HEK293 (cell line): ENCODE data around the gene EXOSC5.

Source experiments
- BCL11B ChIP-seq: fragments of 450-650 bp; formaldehyde crosslinking; IDR thresholded peaks from 2 replicates; pipeline ENCODE4 v1.5.1; 2016; ENCODE audit warnings: low read depth, missing biosample characterization, missing genetic modification characterization
- KLF10 ChIP-seq: fragments of 450-650 bp; IDR thresholded peaks from 2 replicates; pipeline ENCODE4 v1.5.1; 2018; ENCODE audit warnings: missing biosample characterization, mild to moderate bottlenecking, missing genetic modification characterization
- MEIS1 ChIP-seq: sonication (generic); formaldehyde crosslinking; IDR thresholded peaks from 2 replicates; pipeline ENCODE4 v1.8.1; 2022; ENCODE audit warnings: missing genetic modification reagents, mild to moderate bottlenecking, borderline replicate concordance
- OVOL3 ChIP-seq: fragments of 450-650 bp; formaldehyde crosslinking; IDR thresholded peaks from 2 replicates; pipeline ENCODE4 v1.5.1; 2016; ENCODE audit warnings: missing biosample characterization, missing genetic modification characterization
- RBAK ChIP-seq: fragments of 450-650 bp; formaldehyde crosslinking; IDR thresholded peaks from 2 replicates; pipeline ENCODE4 v1.5.1; 2016; ENCODE audit warnings: missing biosample characterization, missing genetic modification characterization
- SP3 ChIP-seq: fragments of 450-650 bp; formaldehyde crosslinking; IDR thresholded peaks from 2 replicates; pipeline ENCODE4 v1.5.1; 2016; ENCODE audit warnings: missing biosample characterization, missing genetic modification characterization
- ZBTB17 ChIP-seq: fragments of 450-650 bp; formaldehyde crosslinking; IDR thresholded peaks from 2 replicates; pipeline ENCODE4 v1.5.1; 2016; ENCODE audit warnings: missing biosample characterization, missing genetic modification characterization
- ZNF138 ChIP-seq: fragments of 450-650 bp; formaldehyde crosslinking; IDR thresholded peaks from 2 replicates; pipeline ENCODE4 v1.5.1; 2016; ENCODE audit warnings: missing biosample characterization, missing genetic modification characterization, borderline replicate concordance
- ZNF239 ChIP-seq: fragments of 450-650 bp; formaldehyde crosslinking; IDR thresholded peaks from 2 replicates; pipeline ENCODE4 v1.5.1; 2016; ENCODE audit warnings: missing biosample characterization, missing genetic modification characterization
- ZNF311 ChIP-seq: fragments of 450-650 bp; formaldehyde crosslinking; IDR thresholded peaks from 2 replicates; pipeline ENCODE4 v1.5.1; 2017; ENCODE audit warnings: missing biosample characterization, missing genetic modification characterization, borderline replicate concordance
- ZNF324 ChIP-seq: fragments of 450-650 bp; formaldehyde crosslinking; IDR thresholded peaks from 2 replicates; pipeline ENCODE4 v1.5.1; 2016; ENCODE audit warnings: missing biosample characterization, missing genetic modification characterization
- ZNF394 ChIP-seq: fragments of 450-650 bp; formaldehyde crosslinking; IDR thresholded peaks from 2 replicates; pipeline ENCODE4 v1.5.1; 2016; ENCODE audit warnings: missing biosample characterization, missing genetic modification characterization, mild to moderate bottlenecking, moderate library complexity, borderline replicate concordance
- ZNF473 ChIP-seq: fragments of 450-650 bp; formaldehyde crosslinking; IDR thresholded peaks from 2 replicates; pipeline ENCODE4 v1.5.1; 2017; ENCODE audit warnings: missing biosample characterization, missing genetic modification characterization
- ZNF48 ChIP-seq: fragments of 450-650 bp; formaldehyde crosslinking; IDR thresholded peaks from 2 replicates; pipeline ENCODE4 v1.5.1; 2016; ENCODE audit warnings: missing biosample characterization, missing genetic modification characterization
- ZNF514 ChIP-seq: fragments of 450-650 bp; formaldehyde crosslinking; IDR thresholded peaks from 2 replicates; pipeline ENCODE4 v1.5.1; 2016; ENCODE audit warnings: missing biosample characterization, missing genetic modification characterization
- ZNF585B ChIP-seq: fragments of 450-650 bp; formaldehyde crosslinking; IDR thresholded peaks from 2 replicates; pipeline ENCODE4 v1.5.1; 2016; ENCODE audit warnings: missing biosample characterization, missing genetic modification characterization
- ZNF660 ChIP-seq: fragments of 450-650 bp; IDR thresholded peaks from 2 replicates; pipeline ENCODE4 v1.5.1; 2018; ENCODE audit warnings: missing biosample characterization, mild to moderate bottlenecking, missing genetic modification characterization
- ZNF830 ChIP-seq: fragments of 450-650 bp; IDR thresholded peaks from 2 replicates; pipeline ENCODE4 v1.5.0; 2018; ENCODE audit warnings: missing biosample characterization, missing genetic modification characterization, low read depth, mild to moderate bottlenecking, moderate library complexity
- ZXDB ChIP-seq: fragments of 450-650 bp; formaldehyde crosslinking; IDR thresholded peaks from 2 replicates; pipeline ENCODE4 v1.5.1; 2016; ENCODE audit warnings: missing biosample characterization, missing genetic modification characterization
- TF ChIP-seq, protein P1 (sequence below): fragments of 450-650 bp; formaldehyde crosslinking; IDR thresholded peaks from 2 replicates; pipeline ENCODE4 v1.5.1; 2016; ENCODE audit warnings: missing biosample characterization, missing genetic modification characterization
- TF ChIP-seq, protein P2 (sequence below): fragments of 450-650 bp; formaldehyde crosslinking; IDR thresholded peaks from 2 replicates; pipeline ENCODE4 v1.5.1; 2016; ENCODE audit warnings: missing biosample characterization, missing genetic modification characterization
- TF ChIP-seq, protein P3 (sequence below): fragments of 450-650 bp; formaldehyde crosslinking; IDR thresholded peaks from 2 replicates; pipeline ENCODE4 v1.5.1; 2016; ENCODE audit warnings: missing biosample characterization, missing genetic modification characterization
- TF ChIP-seq, protein P4 (sequence below): fragments of 450-650 bp; formaldehyde crosslinking; IDR thresholded peaks from 2 replicates; pipeline ENCODE4 v1.5.1; 2016; ENCODE audit warnings: missing biosample characterization, missing genetic modification characterization
- TF ChIP-seq, protein P5 (sequence below): fragments of 450-650 bp; formaldehyde crosslinking; IDR thresholded peaks from 2 replicates; pipeline ENCODE4 v1.5.1; 2016; ENCODE audit warnings: missing biosample characterization, missing genetic modification characterization
- TF ChIP-seq, protein P6 (sequence below): fragments of 450-650 bp; formaldehyde crosslinking; IDR thresholded peaks from 2 replicates; pipeline ENCODE4 v1.5.1; 2016; ENCODE audit warnings: missing biosample characterization, missing genetic modification characterization

EXOSC5 gene

DNA sequence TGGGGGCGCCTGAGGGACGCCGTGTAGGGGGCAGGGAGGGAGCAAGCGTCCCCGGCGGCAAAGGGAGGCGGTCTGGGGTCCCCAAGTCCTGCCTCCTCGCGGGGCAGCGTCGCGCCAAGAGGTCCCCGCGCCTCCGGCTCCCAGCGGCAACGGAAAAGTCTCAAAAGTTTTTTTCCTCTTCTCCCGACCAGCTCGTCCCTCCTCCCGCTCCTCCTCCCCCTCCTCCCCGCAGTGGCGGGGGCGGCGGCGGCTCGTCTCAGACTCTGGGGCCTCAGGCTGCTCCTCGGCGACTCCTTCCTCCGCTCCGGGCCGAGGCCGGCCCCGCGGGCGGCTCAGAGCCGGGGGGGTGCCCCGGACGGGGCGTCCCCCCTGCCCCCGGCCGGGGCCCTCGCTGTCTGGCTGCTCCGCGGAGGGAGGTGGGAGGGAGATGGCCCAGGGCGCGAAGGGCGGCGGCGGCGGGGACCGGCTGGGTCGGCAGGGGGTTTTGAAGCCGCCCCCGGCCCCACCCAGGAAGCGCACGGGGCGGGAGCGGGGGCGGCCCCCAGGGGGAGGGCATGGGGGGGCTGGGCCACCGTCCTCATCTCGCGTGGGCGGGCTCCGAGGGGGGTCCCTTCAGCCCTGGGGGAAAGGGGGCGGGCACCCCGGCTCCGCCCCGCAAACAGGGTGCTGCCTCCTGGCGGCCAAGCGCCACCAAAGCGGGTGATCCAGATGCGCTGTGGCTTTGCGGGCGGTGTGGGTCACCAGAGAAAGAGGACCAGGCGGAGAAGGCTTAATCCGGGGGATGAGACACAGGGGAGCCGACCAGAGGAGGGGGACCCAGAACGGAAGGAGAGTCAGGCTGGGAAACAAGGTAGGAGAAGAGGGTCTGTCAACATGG is 43.5 kb downstream of the EXOSC5 start, which contains the start of gene TGFB1 (continued):
- TF ChIP-seq, protein P1, sequence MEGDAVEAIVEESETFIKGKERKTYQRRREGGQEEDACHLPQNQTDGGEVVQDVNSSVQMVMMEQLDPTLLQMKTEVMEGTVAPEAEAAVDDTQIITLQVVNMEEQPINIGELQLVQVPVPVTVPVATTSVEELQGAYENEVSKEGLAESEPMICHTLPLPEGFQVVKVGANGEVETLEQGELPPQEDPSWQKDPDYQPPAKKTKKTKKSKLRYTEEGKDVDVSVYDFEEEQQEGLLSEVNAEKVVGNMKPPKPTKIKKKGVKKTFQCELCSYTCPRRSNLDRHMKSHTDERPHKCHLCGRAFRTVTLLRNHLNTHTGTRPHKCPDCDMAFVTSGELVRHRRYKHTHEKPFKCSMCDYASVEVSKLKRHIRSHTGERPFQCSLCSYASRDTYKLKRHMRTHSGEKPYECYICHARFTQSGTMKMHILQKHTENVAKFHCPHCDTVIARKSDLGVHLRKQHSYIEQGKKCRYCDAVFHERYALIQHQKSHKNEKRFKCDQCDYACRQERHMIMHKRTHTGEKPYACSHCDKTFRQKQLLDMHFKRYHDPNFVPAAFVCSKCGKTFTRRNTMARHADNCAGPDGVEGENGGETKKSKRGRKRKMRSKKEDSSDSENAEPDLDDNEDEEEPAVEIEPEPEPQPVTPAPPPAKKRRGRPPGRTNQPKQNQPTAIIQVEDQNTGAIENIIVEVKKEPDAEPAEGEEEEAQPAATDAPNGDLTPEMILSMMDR (tag by site-specific recombination) = peak; percentile 96
- no peak for TF ChIP-seq ZNF239 (tag by site-specific recombination)
- TF ChIP-seq, protein P2, sequence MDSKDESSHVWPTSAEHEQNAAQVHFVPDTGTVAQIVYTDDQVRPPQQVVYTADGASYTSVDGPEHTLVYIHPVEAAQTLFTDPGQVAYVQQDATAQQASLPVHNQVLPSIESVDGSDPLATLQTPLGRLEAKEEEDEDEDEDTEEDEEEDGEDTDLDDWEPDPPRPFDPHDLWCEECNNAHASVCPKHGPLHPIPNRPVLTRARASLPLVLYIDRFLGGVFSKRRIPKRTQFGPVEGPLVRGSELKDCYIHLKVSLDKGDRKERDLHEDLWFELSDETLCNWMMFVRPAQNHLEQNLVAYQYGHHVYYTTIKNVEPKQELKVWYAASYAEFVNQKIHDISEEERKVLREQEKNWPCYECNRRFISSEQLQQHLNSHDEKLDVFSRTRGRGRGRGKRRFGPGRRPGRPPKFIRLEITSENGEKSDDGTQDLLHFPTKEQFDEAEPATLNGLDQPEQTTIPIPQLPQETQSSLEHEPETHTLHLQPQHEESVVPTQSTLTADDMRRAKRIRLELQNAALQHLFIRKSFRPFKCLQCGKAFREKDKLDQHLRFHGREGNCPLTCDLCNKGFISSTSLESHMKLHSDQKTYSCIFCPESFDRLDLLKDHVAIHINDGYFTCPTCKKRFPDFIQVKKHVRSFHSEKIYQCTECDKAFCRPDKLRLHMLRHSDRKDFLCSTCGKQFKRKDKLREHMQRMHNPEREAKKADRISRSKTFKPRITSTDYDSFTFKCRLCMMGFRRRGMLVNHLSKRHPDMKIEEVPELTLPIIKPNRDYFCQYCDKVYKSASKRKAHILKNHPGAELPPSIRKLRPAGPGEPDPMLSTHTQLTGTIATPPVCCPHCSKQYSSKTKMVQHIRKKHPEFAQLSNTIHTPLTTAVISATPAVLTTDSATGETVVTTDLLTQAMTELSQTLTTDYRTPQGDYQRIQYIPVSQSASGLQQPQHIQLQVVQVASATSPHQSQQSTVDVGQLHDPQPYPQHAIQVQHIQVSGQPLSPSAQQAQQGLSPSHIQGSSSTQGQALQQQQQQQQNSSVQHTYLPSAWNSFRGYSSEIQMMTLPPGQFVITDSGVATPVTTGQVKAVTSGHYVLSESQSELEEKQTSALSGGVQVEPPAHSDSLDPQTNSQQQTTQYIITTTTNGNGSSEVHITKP (tag by site-specific recombination) = no peak
- TF ChIP-seq OVOL3 (tag by site-specific recombination) = no peak
- peak; percentile 96 for TF ChIP-seq SP3 (tag by site-specific recombination)
- peak; percentile 50; the same call in 1 of the 2 replicates for TF ChIP-seq ZBTB17 (tag by site-specific recombination)
- no peak for TF ChIP-seq RBAK (tag by site-specific recombination)
- peak; percentile 37; the same call in 1 of the 2 replicates for TF ChIP-seq ZXDB (tag by site-specific recombination)
- TF ChIP-seq ZNF514 (tag by site-specific recombination) = no peak
- no peak for TF ChIP-seq ZNF585B (tag by site-specific recombination)
- TF ChIP-seq KLF10 (tag by site-specific recombination) = peak; percentile 75
- TF ChIP-seq, protein P3, sequence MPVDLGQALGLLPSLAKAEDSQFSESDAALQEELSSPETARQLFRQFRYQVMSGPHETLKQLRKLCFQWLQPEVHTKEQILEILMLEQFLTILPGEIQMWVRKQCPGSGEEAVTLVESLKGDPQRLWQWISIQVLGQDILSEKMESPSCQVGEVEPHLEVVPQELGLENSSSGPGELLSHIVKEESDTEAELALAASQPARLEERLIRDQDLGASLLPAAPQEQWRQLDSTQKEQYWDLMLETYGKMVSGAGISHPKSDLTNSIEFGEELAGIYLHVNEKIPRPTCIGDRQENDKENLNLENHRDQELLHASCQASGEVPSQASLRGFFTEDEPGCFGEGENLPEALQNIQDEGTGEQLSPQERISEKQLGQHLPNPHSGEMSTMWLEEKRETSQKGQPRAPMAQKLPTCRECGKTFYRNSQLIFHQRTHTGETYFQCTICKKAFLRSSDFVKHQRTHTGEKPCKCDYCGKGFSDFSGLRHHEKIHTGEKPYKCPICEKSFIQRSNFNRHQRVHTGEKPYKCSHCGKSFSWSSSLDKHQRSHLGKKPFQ = no peak
- no peak for TF ChIP-seq MEIS1
- no peak for TF ChIP-seq ZNF138 (tag by site-specific recombination)
- no peak for TF ChIP-seq ZNF830 (tag by site-specific recombination)
- TF ChIP-seq ZNF473 = no peak
- TF ChIP-seq, protein P4, sequence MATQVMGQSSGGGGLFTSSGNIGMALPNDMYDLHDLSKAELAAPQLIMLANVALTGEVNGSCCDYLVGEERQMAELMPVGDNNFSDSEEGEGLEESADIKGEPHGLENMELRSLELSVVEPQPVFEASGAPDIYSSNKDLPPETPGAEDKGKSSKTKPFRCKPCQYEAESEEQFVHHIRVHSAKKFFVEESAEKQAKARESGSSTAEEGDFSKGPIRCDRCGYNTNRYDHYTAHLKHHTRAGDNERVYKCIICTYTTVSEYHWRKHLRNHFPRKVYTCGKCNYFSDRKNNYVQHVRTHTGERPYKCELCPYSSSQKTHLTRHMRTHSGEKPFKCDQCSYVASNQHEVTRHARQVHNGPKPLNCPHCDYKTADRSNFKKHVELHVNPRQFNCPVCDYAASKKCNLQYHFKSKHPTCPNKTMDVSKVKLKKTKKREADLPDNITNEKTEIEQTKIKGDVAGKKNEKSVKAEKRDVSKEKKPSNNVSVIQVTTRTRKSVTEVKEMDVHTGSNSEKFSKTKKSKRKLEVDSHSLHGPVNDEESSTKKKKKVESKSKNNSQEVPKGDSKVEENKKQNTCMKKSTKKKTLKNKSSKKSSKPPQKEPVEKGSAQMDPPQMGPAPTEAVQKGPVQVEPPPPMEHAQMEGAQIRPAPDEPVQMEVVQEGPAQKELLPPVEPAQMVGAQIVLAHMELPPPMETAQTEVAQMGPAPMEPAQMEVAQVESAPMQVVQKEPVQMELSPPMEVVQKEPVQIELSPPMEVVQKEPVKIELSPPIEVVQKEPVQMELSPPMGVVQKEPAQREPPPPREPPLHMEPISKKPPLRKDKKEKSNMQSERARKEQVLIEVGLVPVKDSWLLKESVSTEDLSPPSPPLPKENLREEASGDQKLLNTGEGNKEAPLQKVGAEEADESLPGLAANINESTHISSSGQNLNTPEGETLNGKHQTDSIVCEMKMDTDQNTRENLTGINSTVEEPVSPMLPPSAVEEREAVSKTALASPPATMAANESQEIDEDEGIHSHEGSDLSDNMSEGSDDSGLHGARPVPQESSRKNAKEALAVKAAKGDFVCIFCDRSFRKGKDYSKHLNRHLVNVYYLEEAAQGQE (tag by site-specific recombination) = no peak
- TF ChIP-seq, protein P5, sequence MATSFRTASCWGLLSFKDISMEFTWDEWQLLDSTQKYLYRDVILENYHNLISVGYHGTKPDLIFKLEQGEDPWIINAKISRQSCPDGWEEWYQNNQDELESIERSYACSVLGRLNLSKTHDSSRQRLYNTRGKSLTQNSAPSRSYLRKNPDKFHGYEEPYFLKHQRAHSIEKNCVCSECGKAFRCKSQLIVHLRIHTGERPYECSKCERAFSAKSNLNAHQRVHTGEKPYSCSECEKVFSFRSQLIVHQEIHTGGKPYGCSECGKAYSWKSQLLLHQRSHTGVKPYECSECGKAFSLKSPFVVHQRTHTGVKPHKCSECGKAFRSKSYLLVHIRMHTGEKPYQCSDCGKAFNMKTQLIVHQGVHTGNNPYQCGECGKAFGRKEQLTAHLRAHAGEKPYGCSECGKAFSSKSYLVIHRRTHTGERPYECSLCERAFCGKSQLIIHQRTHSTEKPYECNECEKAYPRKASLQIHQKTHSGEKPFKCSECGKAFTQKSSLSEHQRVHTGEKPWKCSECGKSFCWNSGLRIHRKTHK (tag by site-specific recombination) = no peak
- TF ChIP-seq, protein P6, sequence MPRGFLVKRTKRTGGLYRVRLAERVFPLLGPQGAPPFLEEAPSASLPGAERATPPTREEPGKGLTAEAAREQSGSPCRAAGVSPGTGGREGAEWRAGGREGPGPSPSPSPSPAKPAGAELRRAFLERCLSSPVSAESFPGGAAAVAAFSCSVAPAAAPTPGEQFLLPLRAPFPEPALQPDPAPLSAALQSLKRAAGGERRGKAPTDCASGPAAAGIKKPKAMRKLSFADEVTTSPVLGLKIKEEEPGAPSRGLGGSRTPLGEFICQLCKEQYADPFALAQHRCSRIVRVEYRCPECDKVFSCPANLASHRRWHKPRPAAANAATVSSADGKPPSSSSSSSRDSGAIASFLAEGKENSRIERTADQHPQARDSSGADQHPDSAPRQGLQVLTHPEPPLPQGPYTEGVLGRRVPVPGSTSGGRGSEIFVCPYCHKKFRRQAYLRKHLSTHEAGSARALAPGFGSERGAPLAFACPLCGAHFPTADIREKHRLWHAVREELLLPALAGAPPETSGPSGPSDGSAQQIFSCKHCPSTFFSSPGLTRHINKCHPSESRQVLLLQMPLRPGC (tag by site-specific recombination) = no peak
- TF ChIP-seq BCL11B = no peak; the same call in 1 of the 2 replicates
- TF ChIP-seq ZNF324 (tag by site-specific recombination) = no peak
- TF ChIP-seq ZNF48 (tag by site-specific recombination) = no peak
- no peak for TF ChIP-seq ZNF311
- 0 out of 2 replicates have a peak, but pooled peaks have one; percentile 6 for TF ChIP-seq ZNF394
- 0 out of 2 replicates have a peak, but pooled peaks have one; percentile 77 for TF ChIP-seq ZNF660 (tag by site-specific recombination)
